GM12892 (cell line): ENCODE measurements around the gene SRC.

ENCODE experiments used
- POLR2AphosphoS5 ChIP-seq: IDR thresholded peaks from 2 replicates; pipeline ENCODE4 v1.6.1; 2011; ENCODE audit warnings: low read depth, low read length, control low read depth
- TAF1 ChIP-seq: IDR thresholded peaks from 2 replicates; pipeline ENCODE4 v1.6.1; 2011; ENCODE audit warnings: low read depth, mild to moderate bottlenecking, control low read depth, low read length, borderline replicate concordance

DNA sequence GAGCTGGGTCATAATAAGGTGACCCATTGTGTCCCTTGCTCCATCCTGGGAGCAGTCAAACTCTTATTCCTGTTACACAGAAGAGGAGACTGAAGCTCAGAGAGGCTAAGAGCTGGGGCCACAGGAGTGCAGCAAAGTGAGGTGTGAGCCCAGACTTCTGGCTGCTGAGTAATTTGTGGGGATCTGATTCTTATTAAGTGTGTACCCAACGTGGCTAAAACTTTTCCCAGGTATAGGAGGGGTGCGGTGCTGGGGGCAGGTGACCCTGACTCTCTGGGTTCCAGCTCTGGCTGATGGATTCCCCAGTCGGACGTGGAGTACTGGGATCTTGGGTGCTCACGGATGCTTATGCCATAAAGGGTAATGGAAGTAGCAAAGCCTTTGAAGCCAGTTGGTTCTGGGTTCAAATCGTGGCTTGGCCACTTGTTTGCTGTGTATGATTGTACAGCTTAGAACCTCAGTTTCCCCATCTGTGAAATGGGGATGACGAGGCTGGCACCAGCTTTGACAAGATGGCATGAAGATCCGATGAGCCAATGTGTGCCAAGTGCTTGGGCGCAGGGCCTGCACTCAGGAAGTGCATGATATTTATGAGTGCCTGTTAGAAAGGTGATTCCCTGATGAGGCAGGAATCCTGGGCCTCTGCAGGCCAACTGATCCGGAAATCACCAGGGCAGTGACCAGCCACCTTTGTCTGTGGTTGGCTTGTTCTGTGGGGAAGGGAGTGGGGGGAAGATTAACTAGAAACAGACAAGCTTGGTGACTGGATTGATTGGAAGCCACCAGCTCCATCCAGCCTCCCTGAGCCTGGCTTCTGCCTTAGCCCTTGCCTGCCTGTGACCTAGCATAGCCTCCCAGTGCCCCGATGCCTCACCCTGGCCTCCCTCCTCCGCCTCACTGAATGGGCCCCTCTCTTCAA is 6.0 kb downstream of the SRC start:
- no peak for TF ChIP-seq POLR2AphosphoS5
- TF ChIP-seq TAF1, result no peak
